ENCODE data around the gene LRRK1. TPM values are rescaled to one million over a fixed set of nuclear protein-coding genes. Genes with fewer than 3 reads are reported as not detected.

Gene LRRK1
- total and polyA plus RNA-seq, 2 experiments from 2014 or later = 2.6 to 4.5 TPM

DNA sequence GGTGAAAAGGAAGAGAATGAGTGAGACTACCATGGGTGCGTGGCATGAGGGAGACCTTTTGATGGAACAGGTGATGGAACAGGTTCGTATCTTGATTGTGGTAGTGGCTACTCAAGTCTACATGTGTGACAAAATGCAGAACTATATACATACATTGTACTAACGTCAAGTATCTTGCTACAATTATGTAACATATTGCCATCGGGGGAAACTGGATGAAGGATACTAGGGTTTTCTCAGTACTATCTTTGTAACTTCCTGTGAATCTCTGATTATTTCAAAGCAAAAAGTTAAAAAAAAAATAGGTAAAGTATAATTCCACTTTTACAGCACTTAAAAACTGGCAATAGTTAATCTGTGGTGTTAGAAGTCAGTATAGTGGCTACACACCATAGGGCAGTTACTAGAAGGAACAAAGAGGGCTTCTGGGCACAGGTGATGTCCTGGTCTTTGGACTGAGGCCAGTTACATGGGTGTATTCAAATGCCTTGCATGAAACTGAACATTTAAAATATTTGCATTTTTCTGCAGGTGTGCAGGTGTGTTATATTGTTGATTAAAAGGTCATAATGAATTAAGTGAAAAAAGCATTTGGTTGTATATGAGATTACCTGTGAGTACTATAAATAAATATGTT, 61.4 kb downstream of the LRRK1 start:
- no peak overlapping the region for H3K27ac Mint-ChIP-seq
- Histone ChIP-seq H2AFZ (no peak overlapping the region), H4K20me1 (replicated peaks; ENCODE audit: insufficient read depth) (no peaks in the 10 kb centered on the region), H3K36me3 (ENCODE audit: insufficient read depth) (no peaks in the 10 kb centered on the region), H3K4me1 (ENCODE audit: insufficient read depth) (peaks cover 12% of the 10 kb centered on the region), H3F3A (replicated peaks; ENCODE audit: low read depth) (no peaks in the 10 kb centered on the region), H3K9me2 (ENCODE audit: insufficient read depth) (peaks cover 8% of the 10 kb centered on the region; the same call in 1 of the 2 replicates), H3K4me3 (no peak overlapping the region), H3K27me3 (ENCODE audit: insufficient read depth) (peaks cover 8% of the 10 kb centered on the region), H3K79me2 (replicated peaks; ENCODE audit: insufficient read depth) (no peaks in the 10 kb centered on the region), H3K4me2 (no peak overlapping the region), H3K27ac (ENCODE audit: low read depth) (no peak overlapping the region)
- H3K36me3 Mint-ChIP-seq (ENCODE audit: low read depth) = no peaks in the 10 kb centered on the region
- H3K27me3 Mint-ChIP-seq (ENCODE audit: insufficient read depth, low read depth, poor library complexity) = peaks cover 5% of the 10 kb centered on the region
- peaks cover 4% of the 10 kb centered on the region; the same call in 2 of the 3 replicates for H3K9me3 Mint-ChIP-seq
- peaks cover 1% of the 10 kb centered on the region; the same call in 2 of the 3 replicates for H3K4me1 Mint-ChIP-seq
- TF ChIP-seq CREB1 (CRISPR knock-in tag; IDR thresholded peaks at IDR 0.05; ENCODE audit: low read depth) = no peak
- no peak for TF ChIP-seq EZH2 (IDR thresholded peaks at IDR 0.05; ENCODE audit: low read depth, unreplicated experiment)
- TF ChIP-seq JUNB (IDR thresholded peaks at IDR 0.05; ENCODE audit: unreplicated experiment) = no peak
- TF ChIP-seq, protein P1, sequence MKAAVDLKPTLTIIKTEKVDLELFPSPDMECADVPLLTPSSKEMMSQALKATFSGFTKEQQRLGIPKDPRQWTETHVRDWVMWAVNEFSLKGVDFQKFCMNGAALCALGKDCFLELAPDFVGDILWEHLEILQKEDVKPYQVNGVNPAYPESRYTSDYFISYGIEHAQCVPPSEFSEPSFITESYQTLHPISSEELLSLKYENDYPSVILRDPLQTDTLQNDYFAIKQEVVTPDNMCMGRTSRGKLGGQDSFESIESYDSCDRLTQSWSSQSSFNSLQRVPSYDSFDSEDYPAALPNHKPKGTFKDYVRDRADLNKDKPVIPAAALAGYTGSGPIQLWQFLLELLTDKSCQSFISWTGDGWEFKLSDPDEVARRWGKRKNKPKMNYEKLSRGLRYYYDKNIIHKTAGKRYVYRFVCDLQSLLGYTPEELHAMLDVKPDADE (IDR thresholded peaks at IDR 0.05) = no peak
- TF ChIP-seq ZNF331 (CRISPR knock-in tag; IDR thresholded peaks at IDR 0.05; ENCODE audit: low read depth) = no peak
- TF ChIP-seq EZH2phosphoT487 (IDR thresholded peaks at IDR 0.05; ENCODE audit: unreplicated experiment) = no peak
- no peak for TF ChIP-seq ZNF114 (CRISPR knock-in tag; IDR thresholded peaks at IDR 0.05)
- TF ChIP-seq STAT1 (IDR thresholded peaks at IDR 0.05; ENCODE audit: unreplicated experiment) = no peak
- TF ChIP-seq, protein P2, sequence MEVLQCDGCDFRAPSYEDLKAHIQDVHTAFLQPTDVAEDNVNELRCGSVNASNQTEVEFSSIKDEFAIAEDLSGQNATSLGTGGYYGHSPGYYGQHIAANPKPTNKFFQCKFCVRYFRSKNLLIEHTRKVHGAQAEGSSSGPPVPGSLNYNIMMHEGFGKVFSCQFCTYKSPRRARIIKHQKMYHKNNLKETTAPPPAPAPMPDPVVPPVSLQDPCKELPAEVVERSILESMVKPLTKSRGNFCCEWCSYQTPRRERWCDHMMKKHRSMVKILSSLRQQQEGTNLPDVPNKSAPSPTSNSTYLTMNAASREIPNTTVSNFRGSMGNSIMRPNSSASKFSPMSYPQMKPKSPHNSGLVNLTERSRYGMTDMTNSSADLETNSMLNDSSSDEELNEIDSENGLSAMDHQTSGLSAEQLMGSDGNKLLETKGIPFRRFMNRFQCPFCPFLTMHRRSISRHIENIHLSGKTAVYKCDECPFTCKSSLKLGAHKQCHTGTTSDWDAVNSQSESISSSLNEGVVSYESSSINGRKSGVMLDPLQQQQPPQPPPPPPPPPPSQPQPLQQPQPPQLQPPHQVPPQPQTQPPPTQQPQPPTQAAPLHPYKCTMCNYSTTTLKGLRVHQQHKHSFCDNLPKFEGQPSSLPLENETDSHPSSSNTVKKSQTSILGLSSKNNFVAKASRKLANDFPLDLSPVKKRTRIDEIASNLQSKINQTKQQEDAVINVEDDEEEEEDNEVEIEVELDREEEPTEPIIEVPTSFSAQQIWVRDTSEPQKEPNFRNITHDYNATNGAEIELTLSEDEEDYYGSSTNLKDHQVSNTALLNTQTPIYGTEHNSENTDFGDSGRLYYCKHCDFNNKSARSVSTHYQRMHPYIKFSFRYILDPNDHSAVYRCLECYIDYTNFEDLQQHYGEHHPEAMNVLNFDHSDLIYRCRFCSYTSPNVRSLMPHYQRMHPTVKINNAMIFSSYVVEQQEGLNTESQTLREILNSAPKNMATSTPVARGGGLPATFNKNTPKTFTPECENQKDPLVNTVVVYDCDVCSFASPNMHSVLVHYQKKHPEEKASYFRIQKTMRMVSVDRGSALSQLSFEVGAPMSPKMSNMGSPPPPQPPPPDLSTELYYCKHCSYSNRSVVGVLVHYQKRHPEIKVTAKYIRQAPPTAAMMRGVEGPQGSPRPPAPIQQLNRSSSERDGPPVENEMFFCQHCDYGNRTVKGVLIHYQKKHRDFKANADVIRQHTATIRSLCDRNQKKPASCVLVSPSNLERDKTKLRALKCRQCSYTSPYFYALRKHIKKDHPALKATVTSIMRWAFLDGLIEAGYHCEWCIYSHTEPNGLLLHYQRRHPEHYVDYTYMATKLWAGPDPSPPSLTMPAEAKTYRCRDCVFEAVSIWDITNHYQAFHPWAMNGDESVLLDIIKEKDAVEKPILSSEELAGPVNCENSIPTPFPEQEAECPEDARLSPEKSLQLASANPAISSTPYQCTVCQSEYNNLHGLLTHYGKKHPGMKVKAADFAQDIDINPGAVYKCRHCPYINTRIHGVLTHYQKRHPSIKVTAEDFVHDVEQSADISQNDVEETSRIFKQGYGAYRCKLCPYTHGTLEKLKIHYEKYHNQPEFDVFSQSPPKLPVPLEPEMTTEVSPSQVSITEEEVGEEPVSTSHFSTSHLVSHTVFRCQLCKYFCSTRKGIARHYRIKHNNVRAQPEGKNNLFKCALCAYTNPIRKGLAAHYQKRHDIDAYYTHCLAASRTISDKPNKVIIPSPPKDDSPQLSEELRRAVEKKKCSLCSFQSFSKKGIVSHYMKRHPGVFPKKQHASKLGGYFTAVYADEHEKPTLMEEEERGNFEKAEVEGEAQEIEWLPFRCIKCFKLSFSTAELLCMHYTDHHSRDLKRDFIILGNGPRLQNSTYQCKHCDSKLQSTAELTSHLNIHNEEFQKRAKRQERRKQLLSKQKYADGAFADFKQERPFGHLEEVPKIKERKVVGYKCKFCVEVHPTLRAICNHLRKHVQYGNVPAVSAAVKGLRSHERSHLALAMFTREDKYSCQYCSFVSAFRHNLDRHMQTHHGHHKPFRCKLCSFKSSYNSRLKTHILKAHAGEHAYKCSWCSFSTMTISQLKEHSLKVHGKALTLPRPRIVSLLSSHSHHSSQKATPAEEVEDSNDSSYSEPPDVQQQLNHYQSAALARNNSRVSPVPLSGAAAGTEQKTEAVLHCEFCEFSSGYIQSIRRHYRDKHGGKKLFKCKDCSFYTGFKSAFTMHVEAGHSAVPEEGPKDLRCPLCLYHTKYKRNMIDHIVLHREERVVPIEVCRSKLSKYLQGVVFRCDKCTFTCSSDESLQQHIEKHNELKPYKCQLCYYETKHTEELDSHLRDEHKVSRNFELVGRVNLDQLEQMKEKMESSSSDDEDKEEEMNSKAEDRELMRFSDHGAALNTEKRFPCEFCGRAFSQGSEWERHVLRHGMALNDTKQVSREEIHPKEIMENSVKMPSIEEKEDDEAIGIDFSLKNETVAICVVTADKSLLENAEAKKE (CRISPR knock-in tag; IDR thresholded peaks at IDR 0.05) = no peak
- TF ChIP-seq, protein P3, sequence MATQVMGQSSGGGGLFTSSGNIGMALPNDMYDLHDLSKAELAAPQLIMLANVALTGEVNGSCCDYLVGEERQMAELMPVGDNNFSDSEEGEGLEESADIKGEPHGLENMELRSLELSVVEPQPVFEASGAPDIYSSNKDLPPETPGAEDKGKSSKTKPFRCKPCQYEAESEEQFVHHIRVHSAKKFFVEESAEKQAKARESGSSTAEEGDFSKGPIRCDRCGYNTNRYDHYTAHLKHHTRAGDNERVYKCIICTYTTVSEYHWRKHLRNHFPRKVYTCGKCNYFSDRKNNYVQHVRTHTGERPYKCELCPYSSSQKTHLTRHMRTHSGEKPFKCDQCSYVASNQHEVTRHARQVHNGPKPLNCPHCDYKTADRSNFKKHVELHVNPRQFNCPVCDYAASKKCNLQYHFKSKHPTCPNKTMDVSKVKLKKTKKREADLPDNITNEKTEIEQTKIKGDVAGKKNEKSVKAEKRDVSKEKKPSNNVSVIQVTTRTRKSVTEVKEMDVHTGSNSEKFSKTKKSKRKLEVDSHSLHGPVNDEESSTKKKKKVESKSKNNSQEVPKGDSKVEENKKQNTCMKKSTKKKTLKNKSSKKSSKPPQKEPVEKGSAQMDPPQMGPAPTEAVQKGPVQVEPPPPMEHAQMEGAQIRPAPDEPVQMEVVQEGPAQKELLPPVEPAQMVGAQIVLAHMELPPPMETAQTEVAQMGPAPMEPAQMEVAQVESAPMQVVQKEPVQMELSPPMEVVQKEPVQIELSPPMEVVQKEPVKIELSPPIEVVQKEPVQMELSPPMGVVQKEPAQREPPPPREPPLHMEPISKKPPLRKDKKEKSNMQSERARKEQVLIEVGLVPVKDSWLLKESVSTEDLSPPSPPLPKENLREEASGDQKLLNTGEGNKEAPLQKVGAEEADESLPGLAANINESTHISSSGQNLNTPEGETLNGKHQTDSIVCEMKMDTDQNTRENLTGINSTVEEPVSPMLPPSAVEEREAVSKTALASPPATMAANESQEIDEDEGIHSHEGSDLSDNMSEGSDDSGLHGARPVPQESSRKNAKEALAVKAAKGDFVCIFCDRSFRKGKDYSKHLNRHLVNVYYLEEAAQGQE (IDR thresholded peaks at IDR 0.05; ENCODE audit: unreplicated experiment) = no peak
- TF ChIP-seq, protein P4, sequence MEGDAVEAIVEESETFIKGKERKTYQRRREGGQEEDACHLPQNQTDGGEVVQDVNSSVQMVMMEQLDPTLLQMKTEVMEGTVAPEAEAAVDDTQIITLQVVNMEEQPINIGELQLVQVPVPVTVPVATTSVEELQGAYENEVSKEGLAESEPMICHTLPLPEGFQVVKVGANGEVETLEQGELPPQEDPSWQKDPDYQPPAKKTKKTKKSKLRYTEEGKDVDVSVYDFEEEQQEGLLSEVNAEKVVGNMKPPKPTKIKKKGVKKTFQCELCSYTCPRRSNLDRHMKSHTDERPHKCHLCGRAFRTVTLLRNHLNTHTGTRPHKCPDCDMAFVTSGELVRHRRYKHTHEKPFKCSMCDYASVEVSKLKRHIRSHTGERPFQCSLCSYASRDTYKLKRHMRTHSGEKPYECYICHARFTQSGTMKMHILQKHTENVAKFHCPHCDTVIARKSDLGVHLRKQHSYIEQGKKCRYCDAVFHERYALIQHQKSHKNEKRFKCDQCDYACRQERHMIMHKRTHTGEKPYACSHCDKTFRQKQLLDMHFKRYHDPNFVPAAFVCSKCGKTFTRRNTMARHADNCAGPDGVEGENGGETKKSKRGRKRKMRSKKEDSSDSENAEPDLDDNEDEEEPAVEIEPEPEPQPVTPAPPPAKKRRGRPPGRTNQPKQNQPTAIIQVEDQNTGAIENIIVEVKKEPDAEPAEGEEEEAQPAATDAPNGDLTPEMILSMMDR (conservative IDR thresholded peaks at IDR 0.05; ENCODE audit: low read depth in 2 of 2) = no peak
- TF ChIP-seq POLR2AphosphoS5 (IDR thresholded peaks at IDR 0.05; ENCODE audit: low read depth) = no peak
- TF ChIP-seq NANOG (IDR thresholded peaks at IDR 0.05; ENCODE audit: borderline replicate concordance) = no peak
- DNase-seq (ENCODE audit: low spot score) (no peak), ATAC-seq (no peak)
- no peak overlapping the region for H3K4me3 Mint-ChIP-seq

Data from GM23338 (cell line).